Naive B cell (primary cell): ENCODE data around the gene BSND. TPM values are rescaled to one million over a fixed set of nuclear protein-coding genes. Genes with fewer than 3 reads are reported as not detected.

Experiments
- ATAC-seq, 2 donors: fragments of 150-1000 bp; cut with Tn5 transposase; 2 replicates each; pipeline ENCODE4 v1.10.0; 2021; ENCODE audit warnings: low read depth in 2 of 2, mild to moderate bottlenecking in 2 of 2, moderate library complexity in 2 of 2
- DNase-seq: peaks from one replicate; pipeline ENCODE4 v3.0.0; 2022
- H3K27ac Mint-ChIP-seq, 6 donors: one replicate each; pipeline ENCODE4 v1.8.0; 2020 to 2022; ENCODE audit warnings: mild to moderate bottlenecking in 6 of 6, mixed read lengths in 6 of 6, moderate library complexity in 5 of 6, inconsistent platforms in 2 of 6
- H3K27me3 Mint-ChIP-seq, 3 donors: one replicate each; pipeline ENCODE4 v1.8.0; 2021 to 2022; ENCODE audit warnings: mixed read lengths in 3 of 3, mild to moderate bottlenecking in 1 of 3
- H3K36me3 Mint-ChIP-seq, 2 donors: one replicate each; pipeline ENCODE4 v1.8.0; 2020 to 2022; ENCODE audit warnings: mixed read lengths in 2 of 2, inconsistent platforms in 1 of 2, mild to moderate bottlenecking in 1 of 2
- H3K4me1 Mint-ChIP-seq, 3 donors: one replicate each; pipeline ENCODE4 v1.8.0; 2020 to 2022; ENCODE audit warnings: mixed read lengths in 3 of 3, inconsistent platforms in 1 of 3, mild to moderate bottlenecking in 1 of 3, moderate library complexity in 1 of 3
- H3K4me3 Mint-ChIP-seq, 8 donors: one replicate each; pipeline ENCODE4 v1.8.0; 2020 to 2022; ENCODE audit warnings: mild to moderate bottlenecking in 8 of 8, mixed read lengths in 8 of 8, moderate library complexity in 8 of 8, inconsistent platforms in 2 of 8
- H3K9me3 Mint-ChIP-seq, 7 donors: one replicate each; pipeline ENCODE4 v1.8.0; 2020 to 2022; ENCODE audit warnings: mixed read lengths in 7 of 7, mild to moderate bottlenecking in 5 of 7, inconsistent platforms in 2 of 7, moderate library complexity in 1 of 7
- polyA plus RNA-seq, 6 donors: library from polyadenylated mRNA; unstranded; fragments of 300-500 nt; fragmentation: Illumina TruSeq; gene quantifications; one replicate each; pipeline ENCODE4 v1.2.3, GENCODE V29; 2021; ENCODE audit warnings: low read depth in 6 of 6

Gene BSND
- polyA plus RNA-seq, 6 donors from 2014 or later: not detected

DNA sequence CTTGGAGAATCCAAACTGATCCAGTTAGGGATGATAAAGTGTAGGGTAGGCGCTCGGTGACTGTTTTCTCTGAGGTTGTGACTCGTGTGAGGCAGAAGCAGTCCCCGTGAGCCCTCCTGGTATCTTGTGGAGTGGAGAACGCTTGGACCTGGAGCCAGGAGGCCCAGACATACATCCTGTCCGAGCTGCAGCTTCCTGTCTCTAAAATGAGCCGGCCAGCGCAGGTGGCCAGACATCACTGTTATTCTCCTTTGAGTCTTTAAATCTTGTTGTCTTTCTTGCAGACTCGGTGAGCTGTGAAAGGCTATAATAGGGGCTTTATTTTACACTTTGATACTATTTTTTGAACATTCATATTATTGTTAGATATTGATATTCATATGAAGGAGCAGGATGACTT, 52.9 kb downstream of the BSND start:
- Mint-ChIP-seq H3K4me3 (no peak overlapping the region), H3K36me3 (no peaks in the 10 kb centered on the region), H3K27me3 (peaks cover 0 to 14% (median 6%) of the 10 kb centered on the region in 3 donors), H3K9me3 (peaks cover 0 to 2% (median 0%) of the 10 kb centered on the region in 7 donors), H3K4me1 (peaks cover 0 to 2% (median 0%) of the 10 kb centered on the region in 3 donors), H3K27ac (peak overlapping the region in 1 of 6 donors; percentile 27)
- DNase-seq: no peak
- no peak for ATAC-seq

- no peak overlapping the region for H3K27ac Mint-ChIP-seq
- no peak overlapping the region for H3K4me3 Mint-ChIP-seq
- ATAC-seq (no peak), DNase-seq (no peak)
- peaks cover 0 to 2% (median 0%) of the 10 kb centered on the region in 3 donors for H3K4me1 Mint-ChIP-seq
- no peaks in the 10 kb centered on the region for H3K36me3 Mint-ChIP-seq
- H3K27me3 Mint-ChIP-seq: peaks cover 0 to 6% (median 5%) of the 10 kb centered on the region in 3 donors
- H3K9me3 Mint-ChIP-seq: peaks cover 0 to 2% (median 0%) of the 10 kb centered on the region in 7 donors
Measured at GRCh38 chr1:55052221-55053142, 53.7 kb downstream of the BSND start.

- ATAC-seq (no peak), DNase-seq (no peak)
- no peaks in the 10 kb centered on the region for H3K36me3 Mint-ChIP-seq
- no peak overlapping the region for H3K4me3 Mint-ChIP-seq
- no peak overlapping the region for H3K27ac Mint-ChIP-seq
- H3K4me1 Mint-ChIP-seq: peaks cover 0 to 2% (median 0%) of the 10 kb centered on the region in 3 donors
- H3K27me3 Mint-ChIP-seq: peaks cover 0 to 6% (median 5%) of the 10 kb centered on the region in 3 donors
- H3K9me3 Mint-ChIP-seq: peaks cover 0 to 2% (median 0%) of the 10 kb centered on the region in 7 donors
Measured at GRCh38 chr1:55053265-55053954, 54.7 kb downstream of the BSND start.

DNA sequence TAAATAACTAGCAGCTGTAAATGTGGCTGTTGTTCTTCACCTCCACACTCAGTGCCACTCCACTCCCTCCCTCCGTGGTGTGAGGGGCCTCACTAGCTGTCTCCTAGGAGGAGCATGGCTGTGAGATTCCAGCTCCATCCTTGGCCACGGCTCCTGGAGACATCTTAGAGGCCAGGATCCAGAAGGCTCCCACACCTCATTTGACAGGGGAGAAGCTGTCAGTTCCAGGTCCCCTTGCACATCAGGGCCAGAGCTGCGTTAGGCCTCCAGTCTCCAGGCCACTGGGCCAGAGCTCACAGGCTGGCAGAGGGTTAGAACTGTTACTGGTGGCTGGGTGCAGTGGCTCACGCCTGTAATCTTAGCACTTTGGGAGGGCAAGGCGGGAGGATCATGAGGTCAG, 55.7 kb downstream of the BSND start:
- Mint-ChIP-seq H3K9me3 (peaks cover 0 to 2% (median 0%) of the 10 kb centered on the region in 7 donors), H3K4me3 (no peak overlapping the region)

DNA sequence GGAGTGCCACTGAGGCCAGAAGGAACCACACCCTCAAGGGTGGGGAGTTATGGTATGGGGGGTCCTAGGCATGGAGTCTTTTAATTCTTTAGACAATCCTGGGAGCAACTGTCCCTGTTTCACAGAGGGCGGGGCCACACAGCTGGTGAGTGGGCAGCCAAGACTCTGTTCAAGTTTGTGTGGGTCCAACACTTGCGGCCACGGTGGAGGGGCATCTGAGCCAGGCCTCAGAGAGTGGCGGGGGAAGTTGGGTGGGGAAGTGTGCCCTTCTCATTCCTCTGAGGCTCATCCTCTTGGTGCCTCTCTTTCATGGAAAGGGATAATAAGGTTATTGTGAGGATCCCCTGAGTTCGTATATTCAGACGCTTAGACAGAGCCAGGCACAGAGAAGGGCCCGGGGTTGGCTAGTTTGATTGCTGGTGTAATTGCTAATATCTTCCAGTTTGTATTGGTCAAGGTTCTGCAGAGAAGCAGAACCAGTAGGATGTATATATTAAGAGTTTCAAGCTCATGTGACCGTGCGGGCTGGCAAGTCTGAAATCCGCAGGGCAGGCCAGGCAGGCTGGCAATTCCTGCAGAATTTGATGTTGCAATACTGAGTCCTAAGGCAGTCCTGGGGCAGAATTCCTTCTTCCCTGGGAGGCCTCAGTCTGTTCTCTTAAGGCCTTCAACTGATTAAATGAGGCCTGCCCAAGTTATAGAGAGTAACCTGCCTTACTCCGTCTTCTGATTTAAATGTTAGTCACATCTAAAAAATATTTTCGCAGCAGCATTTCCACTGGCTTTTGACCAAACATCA, 56.5 kb downstream of the BSND start:
- DNase-seq: no peak
- Mint-ChIP-seq H3K27me3 (peaks cover 0 to 6% (median 5%) of the 10 kb centered on the region in 3 donors), H3K4me3 (no peak overlapping the region), H3K9me3 (peaks cover 0 to 2% (median 0%) of the 10 kb centered on the region in 7 donors), H3K27ac (peak overlapping the region in 2 of 6 donors; percentile 10 to 61), H3K4me1 (peaks cover 0 to 2% (median 0%) of the 10 kb centered on the region in 3 donors), H3K36me3 (no peaks in the 10 kb centered on the region)
- no peak for ATAC-seq

More for the DNA sequence above, 55.7 kb downstream of the BSND start:
- peaks cover 0 to 6% (median 5%) of the 10 kb centered on the region in 3 donors for H3K27me3 Mint-ChIP-seq
- ATAC-seq: no peak
- DNase-seq: no peak
- no peaks in the 10 kb centered on the region for H3K36me3 Mint-ChIP-seq
- peaks cover 0 to 2% (median 0%) of the 10 kb centered on the region in 3 donors for H3K4me1 Mint-ChIP-seq
- H3K27ac Mint-ChIP-seq: no peak overlapping the region

DNA sequence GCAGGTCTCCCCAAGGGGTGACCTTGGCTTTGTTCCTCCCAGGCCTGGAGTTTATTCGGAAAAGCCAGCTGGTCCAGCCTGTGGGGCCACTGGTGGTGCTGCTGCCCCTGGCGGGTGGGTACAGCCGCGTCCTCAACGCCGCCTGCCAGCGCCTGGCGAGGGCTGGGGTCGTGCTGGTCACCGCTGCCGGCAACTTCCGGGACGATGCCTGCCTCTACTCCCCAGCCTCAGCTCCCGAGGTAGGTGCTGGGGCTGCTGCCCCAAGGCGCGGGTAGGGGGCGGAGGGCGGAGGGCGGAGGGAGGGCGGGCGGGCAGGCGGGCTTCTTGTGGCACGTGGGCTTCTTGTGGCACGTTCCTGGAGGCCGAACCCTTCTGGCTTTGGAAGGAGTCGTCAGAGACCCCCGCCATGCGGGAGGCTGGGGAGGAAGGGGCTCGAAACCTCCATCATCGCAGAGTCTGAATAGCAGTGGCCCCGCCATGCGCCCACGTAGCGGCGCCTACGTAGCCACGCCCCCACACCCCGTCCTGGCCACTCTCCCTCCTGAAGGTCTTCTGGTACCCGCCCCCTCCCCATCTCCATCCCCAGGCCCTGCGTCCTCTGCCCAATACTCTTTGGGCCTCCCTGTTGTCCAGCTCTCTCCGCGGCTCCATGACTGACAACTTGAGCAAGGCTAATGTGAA, 57.4 kb downstream of the BSND start:
- DNase-seq: no peak
- Mint-ChIP-seq H3K27me3 (peaks cover 0 to 6% (median 0%) of the 10 kb centered on the region in 3 donors), H3K4me1 (peaks cover 0 to 2% (median 0%) of the 10 kb centered on the region in 3 donors), H3K9me3 (peaks cover 0 to 2% (median 0%) of the 10 kb centered on the region in 7 donors), H3K27ac (no peak overlapping the region), H3K4me3 (peak overlapping the region in 2 of 8 donors; percentile 32 to 47), H3K36me3 (no peaks in the 10 kb centered on the region)
- ATAC-seq: no peak

DNA sequence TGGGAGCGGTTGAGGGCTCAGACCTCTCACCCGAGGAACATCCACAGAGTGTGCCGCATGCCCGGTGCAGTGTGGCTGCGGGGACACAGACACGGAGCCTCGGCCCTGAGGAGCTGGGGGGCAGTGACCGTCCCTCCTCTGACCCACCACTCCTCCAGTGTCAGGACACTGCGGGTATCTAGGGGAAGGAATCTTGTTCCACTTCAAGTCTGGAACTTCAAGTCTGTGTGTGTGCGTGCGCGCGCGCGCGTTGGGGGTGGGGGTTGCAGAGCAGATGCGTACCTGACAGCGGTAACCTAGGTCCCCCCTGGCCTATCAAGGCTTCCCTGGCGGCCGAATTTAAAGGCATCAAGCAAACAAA, 57.9 kb downstream of the BSND start:
- Mint-ChIP-seq H3K36me3 (no peaks in the 10 kb centered on the region), H3K4me3 (peak overlapping the region in 2 of 8 donors; percentile 32 to 47), H3K27ac (no peak overlapping the region), H3K9me3 (peaks cover 0 to 2% (median 0%) of the 10 kb centered on the region in 7 donors), H3K4me1 (peaks cover 0 to 2% (median 0%) of the 10 kb centered on the region in 3 donors), H3K27me3 (peaks cover 0 to 6% (median 0%) of the 10 kb centered on the region in 3 donors)
- ATAC-seq (no peak), DNase-seq (no peak)

DNA sequence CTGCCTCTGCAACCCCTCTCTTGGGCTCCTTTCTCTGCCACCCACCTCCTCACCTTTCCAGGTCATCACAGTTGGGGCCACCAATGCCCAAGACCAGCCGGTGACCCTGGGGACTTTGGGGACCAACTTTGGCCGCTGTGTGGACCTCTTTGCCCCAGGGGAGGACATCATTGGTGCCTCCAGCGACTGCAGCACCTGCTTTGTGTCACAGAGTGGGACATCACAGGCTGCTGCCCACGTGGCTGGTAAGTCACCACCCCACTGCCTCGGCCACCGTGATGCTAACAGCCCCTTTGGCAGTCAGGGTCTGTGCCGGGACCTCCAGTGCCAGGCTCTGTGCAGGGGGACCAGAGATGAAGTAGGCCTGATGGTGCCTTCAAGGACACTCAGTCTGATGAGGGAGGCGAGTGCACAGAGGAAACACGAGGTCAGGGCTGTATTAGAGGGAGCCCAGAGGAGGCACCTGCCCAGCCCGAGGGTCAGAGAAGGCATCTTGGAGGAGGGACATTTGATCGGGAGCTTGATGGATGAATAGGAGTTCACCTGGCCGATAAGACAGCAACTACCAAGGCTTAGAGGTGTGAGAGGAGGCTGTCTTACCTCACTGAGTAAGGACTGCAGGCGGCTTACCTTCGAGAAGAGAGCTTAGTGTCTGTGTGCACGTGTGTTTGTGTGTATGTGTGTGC, 58.7 kb downstream of the BSND start:
- H3K27me3 Mint-ChIP-seq: peaks cover 0 to 6% (median 0%) of the 10 kb centered on the region in 3 donors
- no peaks in the 10 kb centered on the region for H3K36me3 Mint-ChIP-seq
- ATAC-seq (no peak), DNase-seq (no peak)
- H3K4me1 Mint-ChIP-seq: peaks cover 0 to 2% (median 0%) of the 10 kb centered on the region in 3 donors
- no peak overlapping the region for H3K4me3 Mint-ChIP-seq
- H3K27ac Mint-ChIP-seq: no peak overlapping the region
- H3K9me3 Mint-ChIP-seq: peaks cover 0 to 2% (median 0%) of the 10 kb centered on the region in 7 donors

GRCh38 chr1:55057956-55058298, 59.2 kb downstream of the BSND start:
- Mint-ChIP-seq H3K4me1 (peaks cover 0 to 2% (median 0%) of the 10 kb centered on the region in 3 donors), H3K9me3 (peaks cover 0 to 2% (median 0%) of the 10 kb centered on the region in 7 donors), H3K4me3 (no peak overlapping the region), H3K27me3 (peaks cover 0 to 3% (median 0%) of the 10 kb centered on the region in 3 donors), H3K36me3 (no peaks in the 10 kb centered on the region), H3K27ac (no peak overlapping the region)
- ATAC-seq (no peak), DNase-seq (no peak)

DNA sequence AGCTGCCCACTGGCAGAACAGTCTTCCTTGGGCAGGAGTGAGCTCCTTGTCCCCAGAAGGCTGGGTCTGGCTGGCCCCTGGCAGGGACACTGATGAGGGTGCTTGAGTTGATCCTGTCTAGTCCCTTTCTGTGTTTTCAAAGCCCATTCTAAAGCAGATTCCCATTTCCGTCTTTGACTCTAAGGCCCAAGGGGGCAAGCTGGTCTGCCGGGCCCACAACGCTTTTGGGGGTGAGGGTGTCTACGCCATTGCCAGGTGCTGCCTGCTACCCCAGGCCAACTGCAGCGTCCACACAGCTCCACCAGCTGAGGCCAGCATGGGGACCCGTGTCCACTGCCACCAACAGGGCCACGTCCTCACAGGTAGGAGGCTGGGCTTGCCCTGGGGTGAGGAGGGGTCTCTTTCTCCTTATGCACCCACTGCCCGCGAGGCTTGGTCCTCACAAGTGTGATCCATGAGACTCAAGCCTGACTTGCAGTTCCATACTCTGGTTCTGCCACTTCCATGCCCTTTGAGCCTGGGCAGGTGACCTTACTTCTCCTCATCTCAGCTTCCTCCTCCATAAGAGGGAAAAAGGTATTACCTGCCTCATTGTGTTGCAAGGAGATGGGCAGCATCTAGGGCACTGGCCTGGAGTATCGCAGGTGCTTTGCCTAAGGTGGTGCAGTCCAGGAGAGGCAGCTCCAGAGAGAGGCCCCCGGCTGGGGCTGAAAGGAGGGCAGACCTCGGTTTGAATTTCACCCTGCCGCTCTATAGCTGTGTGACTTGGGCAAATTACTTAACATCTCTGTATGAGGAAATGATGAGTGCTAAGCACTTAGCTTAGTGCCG, 60.8 kb downstream of the BSND start:
- Mint-ChIP-seq H3K9me3 (peaks cover 0 to 2% (median 0%) of the 10 kb centered on the region in 7 donors), H3K27me3 (no peaks in the 10 kb centered on the region), H3K36me3 (no peaks in the 10 kb centered on the region), H3K4me3 (no peak overlapping the region), H3K27ac (no peak overlapping the region), H3K4me1 (peaks cover 0 to 2% (median 0%) of the 10 kb centered on the region in 3 donors)
- ATAC-seq (no peak), DNase-seq (no peak)

DNA sequence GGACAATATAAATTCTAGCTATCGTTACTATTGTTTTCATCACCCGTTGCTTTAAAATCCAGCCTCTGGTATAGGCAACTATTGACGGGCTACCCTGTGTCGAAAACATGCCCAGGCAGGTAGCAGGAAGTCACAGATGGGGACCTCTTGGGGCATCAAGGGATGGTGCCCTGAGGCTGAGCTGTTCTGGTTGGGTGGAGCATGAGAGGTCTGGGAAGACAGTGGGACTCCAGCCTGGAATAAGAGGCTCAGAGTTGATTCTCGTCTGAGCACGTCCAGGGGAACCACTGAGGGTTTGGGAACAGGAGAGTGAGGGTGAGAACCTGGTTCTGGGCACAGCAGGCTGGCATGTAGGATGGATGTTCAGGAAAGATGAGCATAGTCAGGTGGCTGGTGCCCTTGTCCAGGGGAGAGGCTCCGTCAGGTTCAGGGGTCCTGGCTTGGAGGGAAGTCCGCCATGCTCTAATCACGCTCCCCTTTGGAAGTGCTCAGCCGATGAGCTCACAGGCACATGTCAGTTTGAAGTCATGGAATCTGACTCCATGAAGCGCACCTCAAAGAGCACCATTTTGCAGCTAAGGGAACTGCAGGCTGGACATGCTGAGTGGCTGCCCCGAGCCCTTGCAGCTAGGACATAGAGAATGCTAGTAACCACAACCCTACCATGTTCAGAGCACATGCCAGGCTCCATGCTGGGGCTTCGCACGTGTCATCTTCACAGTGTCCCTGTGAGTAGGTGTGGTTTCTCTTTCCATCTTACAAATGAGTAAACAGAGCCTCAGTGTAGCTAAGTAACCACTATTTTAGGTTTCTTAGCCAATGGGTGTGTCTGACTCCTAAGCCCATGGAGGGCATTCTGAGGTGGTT, 61.6 kb downstream of the BSND start:
- DNase-seq (no peak), ATAC-seq (no peak)
- H3K4me1 Mint-ChIP-seq: peaks cover 0 to 2% (median 0%) of the 10 kb centered on the region in 3 donors
- H3K27ac Mint-ChIP-seq: no peak overlapping the region
- H3K4me3 Mint-ChIP-seq: no peak overlapping the region
- H3K27me3 Mint-ChIP-seq: no peaks in the 10 kb centered on the region
- H3K9me3 Mint-ChIP-seq: no peaks in the 10 kb centered on the region
- H3K36me3 Mint-ChIP-seq: no peaks in the 10 kb centered on the region
